Lower leg skin (tissue), 3 donors: ENCODE results near the gene PTPRN2.

ENCODE experiments used
- CTCF ChIP-seq, 3 donors: fragments of 450-650 bp; IDR thresholded peaks; one replicate each; pipeline ENCODE4 v1.5.1; 2016; ENCODE audit warnings: antibody characterized with exemption in 3 of 3, mild to moderate bottlenecking in 3 of 3, moderate library complexity in 2 of 3
- POLR2A ChIP-seq, 2 donors: fragments of 450-650 bp; IDR thresholded peaks; one replicate each; pipeline ENCODE4 v1.6.1; 2016 to 2017; ENCODE audit warnings: antibody characterized with exemption in 2 of 2, mild to moderate bottlenecking in 1 of 2, moderate library complexity in 1 of 2

- TF ChIP-seq CTCF (IDR thresholded peaks at IDR 0.05): no peak
- no peak for TF ChIP-seq POLR2A (IDR thresholded peaks at IDR 0.05)
These were observed 1069.7 kb downstream of the PTPRN2 start for GRCh38 chr7:157517782-157518513.
